Coronary artery (tissue), 2 donors: Measurements from ENCODE around the gene ZEB1.

ENCODE experiments used
- DNase-seq: peaks from one replicate; pipeline ENCODE4 v3.0.0-alpha.2; 2017; ENCODE audit warnings: low spot score
- H3K27ac ChIP-seq, 2 donors: fragments of 200-600 bp; sonication (generic); one replicate each; pipeline ENCODE4 v1.5.1; 2016 to 2019
- H3K4me3 ChIP-seq: fragments of 200-600 bp; sonication (generic); 2 replicates; pipeline ENCODE4 v1.5.1; 2016; ENCODE audit warnings: mild to moderate bottlenecking, moderate library complexity
- TF ChIP-seq, protein P1 (sequence below): fragments of 200-600 bp; sonication (generic); IDR thresholded peaks from one replicate; pipeline ENCODE4 v1.5.1; 2019; ENCODE audit warnings: antibody characterized with exemption

Gene ZEB1

DNA sequence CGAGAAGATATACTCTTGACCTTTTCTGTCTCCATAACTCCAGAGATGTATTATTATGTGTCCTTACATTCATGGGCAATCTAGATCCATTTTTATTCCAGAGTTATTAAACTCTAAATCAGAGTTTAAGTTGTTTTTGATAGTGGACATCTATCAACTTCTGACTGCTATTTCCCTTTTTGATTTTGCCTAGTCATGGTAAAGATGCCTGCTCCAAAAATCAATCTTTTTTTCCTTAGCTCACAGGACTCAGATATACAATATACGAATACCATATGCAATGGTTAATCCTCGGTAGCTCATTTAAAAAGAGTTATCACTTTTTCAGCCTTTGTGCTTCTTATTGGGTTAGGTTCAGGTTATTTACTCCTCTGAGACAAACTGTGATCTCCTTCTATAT is 15.8 kb upstream of the ZEB1 start:
- Histone ChIP-seq H3K27ac (no peak overlapping the region), H3K4me3 (no peak overlapping the region)
- DNase-seq = no peak
- TF ChIP-seq, protein P1, sequence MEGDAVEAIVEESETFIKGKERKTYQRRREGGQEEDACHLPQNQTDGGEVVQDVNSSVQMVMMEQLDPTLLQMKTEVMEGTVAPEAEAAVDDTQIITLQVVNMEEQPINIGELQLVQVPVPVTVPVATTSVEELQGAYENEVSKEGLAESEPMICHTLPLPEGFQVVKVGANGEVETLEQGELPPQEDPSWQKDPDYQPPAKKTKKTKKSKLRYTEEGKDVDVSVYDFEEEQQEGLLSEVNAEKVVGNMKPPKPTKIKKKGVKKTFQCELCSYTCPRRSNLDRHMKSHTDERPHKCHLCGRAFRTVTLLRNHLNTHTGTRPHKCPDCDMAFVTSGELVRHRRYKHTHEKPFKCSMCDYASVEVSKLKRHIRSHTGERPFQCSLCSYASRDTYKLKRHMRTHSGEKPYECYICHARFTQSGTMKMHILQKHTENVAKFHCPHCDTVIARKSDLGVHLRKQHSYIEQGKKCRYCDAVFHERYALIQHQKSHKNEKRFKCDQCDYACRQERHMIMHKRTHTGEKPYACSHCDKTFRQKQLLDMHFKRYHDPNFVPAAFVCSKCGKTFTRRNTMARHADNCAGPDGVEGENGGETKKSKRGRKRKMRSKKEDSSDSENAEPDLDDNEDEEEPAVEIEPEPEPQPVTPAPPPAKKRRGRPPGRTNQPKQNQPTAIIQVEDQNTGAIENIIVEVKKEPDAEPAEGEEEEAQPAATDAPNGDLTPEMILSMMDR = no peak

DNA sequence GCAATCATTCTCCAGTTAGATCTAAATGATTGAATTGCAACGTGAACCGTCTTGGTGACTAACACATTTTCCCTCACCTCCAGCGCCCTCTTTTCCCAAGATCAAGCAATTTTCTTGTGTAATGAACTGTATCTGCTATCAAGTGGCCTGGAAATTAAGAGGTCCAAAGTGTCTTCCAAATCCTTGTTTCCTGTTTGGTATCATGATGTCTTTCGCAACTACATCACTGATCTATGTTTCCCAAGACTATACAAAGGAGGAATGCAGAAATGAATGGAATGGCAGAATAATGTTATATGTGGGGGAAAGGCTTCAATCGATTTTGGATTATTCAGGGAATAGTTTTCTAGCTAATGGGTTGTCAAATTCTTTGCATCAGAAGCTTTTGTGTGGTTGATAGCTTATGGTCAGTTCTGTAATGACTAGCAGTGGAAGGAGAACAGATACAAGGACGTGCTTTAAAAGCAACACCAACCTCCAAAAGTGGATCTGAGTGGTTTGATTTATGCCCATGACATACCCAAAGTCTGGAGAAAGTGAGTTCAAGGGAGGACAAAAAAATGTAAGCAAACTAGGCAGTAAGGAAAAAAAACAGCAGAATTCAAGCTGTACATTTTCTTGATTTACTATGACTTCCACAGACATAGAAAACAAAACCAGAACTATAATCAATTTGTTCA is 14.6 kb upstream of the ZEB1 start:
- DNase-seq = no peak
- no peak overlapping the region for H3K4me3 ChIP-seq
- H3K27ac ChIP-seq = no peak overlapping the region
- TF ChIP-seq, protein P1 = no peak

DNA sequence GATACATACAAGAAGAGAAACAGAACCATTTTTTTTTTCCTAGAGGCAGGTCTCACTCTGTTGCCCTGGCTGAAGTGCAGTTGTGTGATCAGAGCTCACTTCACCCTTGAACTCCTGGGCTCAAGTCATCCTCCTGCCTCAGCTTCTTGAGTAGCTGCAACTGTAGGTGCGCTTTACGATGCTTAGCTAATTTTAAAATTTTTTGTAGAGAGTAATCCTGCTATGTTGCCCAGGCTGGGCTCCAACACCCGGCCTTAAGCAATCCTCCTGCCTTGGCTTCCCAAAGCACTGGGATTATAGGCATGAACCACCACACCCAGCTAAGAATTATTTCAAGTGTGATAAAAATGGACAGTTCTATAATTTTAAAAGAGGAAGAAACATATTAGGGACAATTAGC is 5.6 kb upstream of the ZEB1 start:
- Histone ChIP-seq H3K27ac (no peak overlapping the region), H3K4me3 (no peak overlapping the region)
- DNase-seq = no peak
- TF ChIP-seq, protein P1 = no peak

DNA sequence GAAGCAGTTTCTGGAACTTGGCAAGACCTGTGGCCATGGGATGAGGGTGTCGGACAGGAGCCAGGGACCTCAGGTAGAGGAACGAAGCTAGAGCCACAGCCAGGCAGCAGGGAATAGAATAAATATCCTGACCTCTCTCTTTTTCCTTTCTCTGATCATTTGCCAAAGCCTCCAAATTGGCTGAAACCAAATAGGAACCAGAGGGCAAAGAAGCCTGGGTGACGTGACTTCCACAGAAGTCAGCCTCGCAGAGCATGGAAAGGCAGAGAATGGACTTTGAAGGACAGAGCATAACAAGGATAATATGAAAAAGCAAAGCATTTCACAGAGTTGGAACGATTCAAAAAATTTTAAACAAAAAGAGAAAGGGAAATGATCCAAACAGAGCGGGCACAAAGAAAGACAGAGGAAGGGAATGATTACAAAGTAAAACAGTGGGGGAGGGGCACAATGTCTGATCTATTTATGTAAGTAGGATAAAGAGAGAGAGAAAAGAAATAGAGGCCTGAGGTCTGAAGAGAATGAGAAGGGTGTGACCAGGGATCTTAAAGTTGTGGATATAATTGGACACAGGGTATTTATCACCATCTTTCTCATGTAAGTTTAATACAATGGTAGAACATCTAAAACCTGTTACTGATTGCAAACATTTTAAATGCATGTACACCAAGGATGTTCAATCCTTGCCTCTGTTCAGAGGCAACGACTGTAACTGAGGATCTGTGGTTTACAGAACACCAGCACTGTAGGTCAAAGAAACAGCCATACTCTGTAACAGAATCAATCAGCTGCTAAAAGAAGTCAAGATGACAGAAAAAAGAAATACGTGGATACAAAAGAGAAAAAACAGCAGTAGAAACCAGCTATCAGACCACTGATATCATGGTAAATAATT is 4.5 kb upstream of the ZEB1 start:
- Histone ChIP-seq H3K27ac (peak overlapping the region in 1 of 2 donors; percentile 5), H3K4me3 (no peak overlapping the region)
- TF ChIP-seq, protein P1 = no peak
- no peak for DNase-seq

DNA sequence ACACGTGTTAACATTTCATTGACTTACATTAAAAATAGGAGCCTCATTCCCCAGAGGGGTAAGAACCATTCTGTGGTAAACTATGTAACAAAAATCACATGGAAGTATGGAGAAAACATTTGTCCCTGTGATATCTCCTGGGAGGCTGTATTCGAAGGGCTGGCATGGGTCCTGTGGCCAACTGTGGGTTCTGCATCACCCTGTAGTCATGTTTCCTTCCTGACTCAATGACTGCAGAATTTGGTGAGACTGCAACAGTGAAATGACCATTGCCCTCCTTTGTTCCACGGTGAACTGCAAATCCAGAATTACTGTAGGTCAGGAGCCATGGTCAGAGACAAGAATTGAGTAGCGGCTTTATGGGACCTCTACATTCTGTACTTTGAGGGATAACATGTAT is 3.6 kb upstream of the ZEB1 start:
- H3K27ac ChIP-seq = no peak overlapping the region
- TF ChIP-seq, protein P1 = no peak
- DNase-seq = no peak
- H3K4me3 ChIP-seq = no peak overlapping the region

DNA sequence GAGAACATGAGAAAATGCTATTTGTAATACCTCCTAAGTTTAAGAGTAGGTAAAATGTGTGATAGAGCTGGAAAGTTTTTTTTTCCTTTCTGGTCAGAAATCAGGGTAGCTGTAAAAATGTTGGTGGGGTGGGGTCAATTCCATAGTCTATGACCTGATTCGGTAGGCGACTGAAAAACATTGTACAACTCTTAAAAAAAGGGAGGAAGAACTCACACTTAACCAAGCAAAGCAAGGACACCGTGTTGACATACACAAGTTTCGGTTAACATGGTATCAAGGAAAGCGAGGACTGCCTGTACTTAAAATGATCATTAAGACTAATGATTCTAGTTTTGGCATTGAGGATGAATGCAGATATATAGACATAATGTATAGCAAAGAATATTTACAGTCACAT is 1.8 kb upstream of the ZEB1 start:
- DNase-seq = no peak
- TF ChIP-seq, protein P1 = no peak
- no peak overlapping the region for H3K27ac ChIP-seq
- H3K4me3 ChIP-seq = no peak overlapping the region
